Myocyte (in vitro differentiated cells): ENCODE data around the gene PLPP3. TPM values are rescaled to one million over a fixed set of nuclear protein-coding genes. Genes with fewer than 3 reads are reported as not detected.
A peak's percentile ranks its signal among the peaks of the same experiment; 100 is the strongest.

Experiments
- DNase-seq: peaks from one replicate; pipeline ENCODE4 v3.0.0-alpha.2; 2012; ENCODE audit warnings: low read depth
- total RNA-seq: library from RNA; depleted of rRNA; stranded (reverse); fragments of >200 nt; gene quantifications from 2 replicates; pipeline ENCODE4 v1.2.3, GENCODE V29; 2014

PLPP3 gene
- total RNA-seq, 1 donor from 2014 or later, result 27.5 TPM

- DNase-seq, result peak; percentile 46
Measured at GRCh38 chr1:56548571-56548970, 30.8 kb downstream of the PLPP3 start.

- peak; percentile 58 for DNase-seq
Measured at GRCh38 chr1:56547977-56548376, 31.4 kb downstream of the PLPP3 start.

GRCh38 chr1:56547473-56547872 is 31.9 kb downstream of the PLPP3 start:
- DNase-seq, result peak; percentile 77

- no peak for DNase-seq
Measured at GRCh38 chr1:56545711-56546110, 33.7 kb downstream of the PLPP3 start.

GRCh38 chr1:56543783-56544612 is 35.4 kb downstream of the PLPP3 start:
- DNase-seq, result no peak

- DNase-seq, result no peak
Measured at GRCh38 chr1:56542651-56543050, 36.7 kb downstream of the PLPP3 start.

- DNase-seq, result no peak
Measured at GRCh38 chr1:56541408-56541807, 38.0 kb downstream of the PLPP3 start.

- peak; percentile 31 for DNase-seq
Measured at GRCh38 chr1:56540467-56540866, 38.9 kb downstream of the PLPP3 start.

- DNase-seq, result no peak
Measured at GRCh38 chr1:56539520-56539931, 39.8 kb downstream of the PLPP3 start.

- DNase-seq, result no peak
Measured at GRCh38 chr1:56538532-56538931, 40.8 kb downstream of the PLPP3 start.

GRCh38 chr1:56537660-56538059 is 41.7 kb downstream of the PLPP3 start:
- DNase-seq, result no peak

- DNase-seq, result no peak
Measured at GRCh38 chr1:56535939-56536338, 43.4 kb downstream of the PLPP3 start.

- no peak for DNase-seq
Measured at GRCh38 chr1:56535362-56535761, 44.0 kb downstream of the PLPP3 start.

- no peak for DNase-seq
Measured at GRCh38 chr1:56534130-56534651, 45.2 kb downstream of the PLPP3 start.

GRCh38 chr1:56533621-56534020 is 45.7 kb downstream of the PLPP3 start:
- no peak for DNase-seq

- DNase-seq, result no peak
Measured at GRCh38 chr1:56533197-56533596, 46.2 kb downstream of the PLPP3 start.

GRCh38 chr1:56532350-56532683 is 47.0 kb downstream of the PLPP3 start:
- no peak for DNase-seq

- no peak for DNase-seq
Measured at GRCh38 chr1:56531624-56532349, 47.6 kb downstream of the PLPP3 start.

GRCh38 chr1:56529801-56530200 is 49.6 kb downstream of the PLPP3 start:
- no peak for DNase-seq

- no peak for DNase-seq
Measured at GRCh38 chr1:56527548-56528302, 51.6 kb downstream of the PLPP3 start.

GRCh38 chr1:56526571-56527174 is 52.7 kb downstream of the PLPP3 start:
- DNase-seq, result no peak
